Measurements from ENCODE around the gene FOXO1. TPM values are rescaled to one million over a fixed set of nuclear protein-coding genes. Genes with fewer than 3 reads are reported as not detected.
A peak's percentile ranks its signal among the peaks of the same experiment; 100 is the strongest.

The FOXO1 gene
- total RNA-seq, 1 experiment from 2014 or later, result 10.5 TPM

- Histone ChIP-seq H3K27ac (no peak overlapping the region), H3K9me2 (ENCODE audit: insufficient read depth) (no peaks in the 10 kb centered on the region), H3F3A (ENCODE audit: insufficient read depth, low read depth) (peaks cover 4% of the 10 kb centered on the region; the same call in 1 of the 2 replicates), H3K79me2 (ENCODE audit: low read depth) (peaks cover 61% of the 10 kb centered on the region), H3K4me2 (no peak overlapping the region), H3K9me3 (ENCODE audit: insufficient read depth, low read depth) (no peaks in the 10 kb centered on the region), H3K4me1 (replicated peaks; ENCODE audit: insufficient read depth) (peaks cover 17% of the 10 kb centered on the region), H3K4me3 (no peak overlapping the region), H2AFZ (no peak overlapping the region), H4K20me1 (ENCODE audit: insufficient read depth) (no peaks in the 10 kb centered on the region), H3K36me3 (ENCODE audit: low read depth) (no peaks in the 10 kb centered on the region), H3K27me3 (ENCODE audit: insufficient read depth, low read depth) (no peaks in the 10 kb centered on the region)
- CTCF ChIA-PET, result no interaction called here
- POLR2A ChIA-PET (ENCODE audit: unreplicated experiment), result no interaction called here
- BruUV-seq (replicated peaks), result no TSS peak
- DNase-seq, result no peak
- TF ChIP-seq CTCF (conservative IDR thresholded peaks at IDR 0.05) (no peak), EZH2 (IDR thresholded peaks at IDR 0.05; ENCODE audit: low read depth) (no peak)
- intact Hi-C loops (cut with micrococcal nuclease; ENCODE audit: unreplicated experiment), result no loop called here
Observed at GRCh38 chr13:40648841-40649240, 17.6 kb downstream of the FOXO1 start.

- Histone ChIP-seq H4K20me1 (ENCODE audit: insufficient read depth) (no peaks in the 10 kb centered on the region), H2AFZ (no peak overlapping the region), H3K27me3 (ENCODE audit: insufficient read depth, low read depth) (no peaks in the 10 kb centered on the region), H3K4me1 (replicated peaks; ENCODE audit: insufficient read depth) (peaks cover 17% of the 10 kb centered on the region), H3K27ac (no peak overlapping the region), H3F3A (ENCODE audit: insufficient read depth, low read depth) (peaks cover 4% of the 10 kb centered on the region; the same call in 1 of the 2 replicates), H3K36me3 (ENCODE audit: low read depth) (no peaks in the 10 kb centered on the region), H3K9me3 (ENCODE audit: insufficient read depth, low read depth) (no peaks in the 10 kb centered on the region), H3K4me2 (no peak overlapping the region), H3K9me2 (ENCODE audit: insufficient read depth) (no peaks in the 10 kb centered on the region), H3K79me2 (ENCODE audit: low read depth) (peaks cover 58% of the 10 kb centered on the region), H3K4me3 (no peak overlapping the region)
- intact Hi-C loops (cut with micrococcal nuclease; ENCODE audit: unreplicated experiment), result no loop called here
- BruUV-seq (replicated peaks), result no TSS peak
- no peak for TF ChIP-seq EZH2 (IDR thresholded peaks at IDR 0.05; ENCODE audit: low read depth)
- POLR2A ChIA-PET (ENCODE audit: unreplicated experiment), result interaction anchor here (0.7 kb wide), 1 partner anchor 115 kb away, joined by 5 read pairs; no protein-coding TSS in a partner anchor
- CTCF ChIA-PET, result interaction anchor here (0.5 kb wide), 1 partner anchor 37 kb away, joined by 5 read pairs; no protein-coding TSS in a partner anchor
- no peak for DNase-seq
Observed at GRCh38 chr13:40648040-40648439, 18.4 kb downstream of the FOXO1 start.

GRCh38 chr13:40644838-40645604 lies 21.4 kb downstream of the FOXO1 start:
- ChIA-PET POLR2A (ENCODE audit: unreplicated experiment) (no interaction called here), CTCF (no interaction called here)
- BruUV-seq (replicated peaks), result no TSS peak
- H3K79me2 ChIP-seq (ENCODE audit: low read depth), result peaks cover 50% of the 10 kb centered on the region
- peak in 1 of 2 experiments; percentile 62 for DNase-seq
- H3F3A ChIP-seq (ENCODE audit: insufficient read depth, low read depth), result peaks cover 5% of the 10 kb centered on the region
- TF ChIP-seq CTCF (conservative IDR thresholded peaks at IDR 0.05), result no peak
- no peak for TF ChIP-seq EZH2 (IDR thresholded peaks at IDR 0.05; ENCODE audit: low read depth)
- no peaks in the 10 kb centered on the region for H3K9me3 ChIP-seq (ENCODE audit: insufficient read depth, low read depth)
- H2AFZ ChIP-seq, result no peak overlapping the region
- intact Hi-C loops (cut with micrococcal nuclease; ENCODE audit: unreplicated experiment), result no loop called here
- H4K20me1 ChIP-seq (ENCODE audit: insufficient read depth), result no peaks in the 10 kb centered on the region
- H3K9me2 ChIP-seq (ENCODE audit: insufficient read depth), result no peaks in the 10 kb centered on the region
- H3K27ac ChIP-seq, result peak overlapping the region; percentile 82
- H3K36me3 ChIP-seq (ENCODE audit: low read depth), result no peaks in the 10 kb centered on the region
- peaks cover 17% of the 10 kb centered on the region for H3K4me1 ChIP-seq (replicated peaks; ENCODE audit: insufficient read depth)
- H3K4me2 ChIP-seq, result peak overlapping the region; percentile 42; the same call in 1 of the 2 replicates
- H3K4me3 ChIP-seq, result no peak overlapping the region
- H3K27me3 ChIP-seq (ENCODE audit: insufficient read depth, low read depth), result no peaks in the 10 kb centered on the region
